HL-60 (cell line): ENCODE measurements around the gene CENPA.

Experiments
- DNase-seq, 2 experiments: peaks; one replicate each; pipeline ENCODE4 v3.0.0-alpha.2; 2010 to 2020; ENCODE audit warnings: low read depth in 1 of 2, low spot score in 1 of 2
- H3K27ac ChIP-seq: fragments of 250-450 bp; sonication (Bioruptor Pico); replicated peaks from 2 replicates; pipeline ENCODE4 v1.5.1; 2020; ENCODE audit warnings: mild to moderate bottlenecking, moderate library complexity
- H3K27me3 ChIP-seq: fragments of 250-450 bp; sonication (Bioruptor Pico); 2 replicates; pipeline ENCODE4 v1.5.1; 2021; ENCODE audit warnings: mild to moderate bottlenecking, moderate library complexity; ENCODE audit not compliant: insufficient read depth, poor library complexity, severe bottlenecking
- H3K4me3 ChIP-seq: replicated peaks from 2 replicates; pipeline ENCODE4 v1.5.1; 2011; ENCODE audit warnings: mild to moderate bottlenecking, control low read depth, low read length; ENCODE audit not compliant: insufficient read depth
- GABPA ChIP-seq: IDR thresholded peaks from 2 replicates; pipeline ENCODE4 v1.6.1; 2012; ENCODE audit warnings: low read depth
- POLR2AphosphoS5 ChIP-seq: IDR thresholded peaks from 2 replicates; pipeline ENCODE4 v1.6.1; 2012; ENCODE audit warnings: low read depth
- REST ChIP-seq: IDR thresholded peaks from 2 replicates; pipeline ENCODE4 v1.6.1; 2012; ENCODE audit warnings: low read depth; ENCODE audit not compliant: insufficient replicate concordance
- SPI1 ChIP-seq: IDR thresholded peaks from 2 replicates; pipeline ENCODE4 v1.6.1; 2012; ENCODE audit warnings: low read depth, mild to moderate bottlenecking, borderline replicate concordance
- TF ChIP-seq, protein P1 (sequence below): IDR thresholded peaks from one replicate; pipeline ENCODE4 v1.5.1; 2011; ENCODE audit warnings: low read length, control low read depth, inconsistent platforms; ENCODE audit not compliant: insufficient read depth

The CENPA gene

GRCh38 chr2:26778098-26778497, 7.8 kb upstream of the CENPA start:
- Histone ChIP-seq H3K27me3 (no peaks in the 10 kb centered on the region), H3K27ac (no peak overlapping the region), H3K4me3 (no peak overlapping the region)
- TF ChIP-seq SPI1: no peak
- no peak for TF ChIP-seq REST
- TF ChIP-seq, protein P1, sequence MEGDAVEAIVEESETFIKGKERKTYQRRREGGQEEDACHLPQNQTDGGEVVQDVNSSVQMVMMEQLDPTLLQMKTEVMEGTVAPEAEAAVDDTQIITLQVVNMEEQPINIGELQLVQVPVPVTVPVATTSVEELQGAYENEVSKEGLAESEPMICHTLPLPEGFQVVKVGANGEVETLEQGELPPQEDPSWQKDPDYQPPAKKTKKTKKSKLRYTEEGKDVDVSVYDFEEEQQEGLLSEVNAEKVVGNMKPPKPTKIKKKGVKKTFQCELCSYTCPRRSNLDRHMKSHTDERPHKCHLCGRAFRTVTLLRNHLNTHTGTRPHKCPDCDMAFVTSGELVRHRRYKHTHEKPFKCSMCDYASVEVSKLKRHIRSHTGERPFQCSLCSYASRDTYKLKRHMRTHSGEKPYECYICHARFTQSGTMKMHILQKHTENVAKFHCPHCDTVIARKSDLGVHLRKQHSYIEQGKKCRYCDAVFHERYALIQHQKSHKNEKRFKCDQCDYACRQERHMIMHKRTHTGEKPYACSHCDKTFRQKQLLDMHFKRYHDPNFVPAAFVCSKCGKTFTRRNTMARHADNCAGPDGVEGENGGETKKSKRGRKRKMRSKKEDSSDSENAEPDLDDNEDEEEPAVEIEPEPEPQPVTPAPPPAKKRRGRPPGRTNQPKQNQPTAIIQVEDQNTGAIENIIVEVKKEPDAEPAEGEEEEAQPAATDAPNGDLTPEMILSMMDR: no peak
- no peak for TF ChIP-seq GABPA
- no peak for DNase-seq

- H3K4me3 ChIP-seq: no peak overlapping the region
- H3K27me3 ChIP-seq: no peaks in the 10 kb centered on the region
- DNase-seq: no peak
- TF ChIP-seq SPI1 (no peak), POLR2AphosphoS5 (no peak), GABPA (no peak), REST (no peak)
- TF ChIP-seq, protein P1: no peak
- H3K27ac ChIP-seq: no peak overlapping the region
These were observed 7.3 kb upstream of the CENPA start for GRCh38 chr2:26778507-26778906.

DNA sequence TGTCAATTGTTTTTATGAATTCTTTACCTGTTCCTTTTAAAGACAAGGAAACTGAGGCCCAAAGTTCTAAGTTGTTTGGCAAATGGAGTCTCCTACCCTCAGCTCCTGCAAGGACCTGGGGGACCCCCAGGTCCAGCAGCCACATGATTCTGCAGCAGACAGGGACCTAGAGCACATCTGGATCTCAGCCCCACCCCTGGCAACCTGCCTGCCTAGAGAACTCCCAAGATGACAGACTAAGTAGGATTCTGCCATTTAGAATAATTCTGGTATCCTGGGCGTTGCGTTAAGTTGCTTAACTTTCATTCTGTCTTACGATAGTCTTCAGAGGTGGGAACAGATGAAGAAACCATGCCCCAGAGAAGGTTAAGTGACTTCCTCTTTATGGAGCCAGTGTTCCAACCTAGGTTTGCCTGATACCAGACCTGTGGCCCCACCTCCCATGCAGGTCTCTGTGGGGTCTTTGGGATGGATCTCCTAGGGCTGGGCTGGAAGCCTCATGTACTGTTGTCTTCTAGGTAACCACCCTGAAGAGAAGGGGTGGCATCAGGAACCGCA, 5.6 kb upstream of the CENPA start:
- H3K27ac ChIP-seq: peak overlapping the region; percentile 45
- H3K27me3 ChIP-seq: no peaks in the 10 kb centered on the region
- H3K4me3 ChIP-seq: no peak overlapping the region
- no peak for TF ChIP-seq POLR2AphosphoS5
- TF ChIP-seq, protein P1: no peak
- no peak for TF ChIP-seq GABPA
- peak; percentile 98 for TF ChIP-seq SPI1
- DNase-seq: peak; percentile 65 to 81
